M059J (cell line): Measurements from ENCODE around the gene VIM. TPM values are rescaled to one million over a fixed set of nuclear protein-coding genes. Genes with fewer than 3 reads are reported as not detected.
"Not testable (repeated sequence)": the region's sequence is repeated elsewhere in the genome, so short reads cannot be mapped to it uniquely, and the experiment has no call there.

Experiments
- DNase-seq: peaks from one replicate; pipeline ENCODE4 v3.0.0-alpha.2; 2012; ENCODE audit warnings: low read depth
- total RNA-seq: library from RNA; depleted of rRNA; stranded (reverse); fragments of >200 nt; shearing (Covaris generic); gene quantifications from 2 replicates; pipeline ENCODE4 v1.2.3, GENCODE V29; 2014; rRNA removed

Gene VIM
- total RNA-seq, 1 experiment from 2014 or later, result 3,150 TPM

DNA sequence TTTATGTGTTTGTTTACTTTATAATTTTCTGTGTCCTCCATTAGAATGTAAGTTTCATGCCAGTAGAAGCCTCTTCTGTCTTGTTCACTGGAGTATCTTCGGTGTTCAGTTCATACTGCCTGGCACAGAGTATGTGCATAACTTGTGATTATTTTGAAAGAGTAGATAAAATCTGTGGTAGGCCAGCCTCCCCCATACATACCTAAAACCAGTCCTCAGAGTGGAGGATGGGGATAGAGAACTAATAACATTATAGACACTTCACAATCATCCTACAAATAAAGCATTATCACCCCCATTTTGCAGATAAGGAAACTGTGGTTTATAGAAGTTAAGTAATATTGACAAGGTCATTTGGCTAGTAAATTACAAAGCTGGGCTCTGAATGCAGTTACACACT is 28.0 kb downstream of the VIM start:
- DNase-seq, result no peak

DNA sequence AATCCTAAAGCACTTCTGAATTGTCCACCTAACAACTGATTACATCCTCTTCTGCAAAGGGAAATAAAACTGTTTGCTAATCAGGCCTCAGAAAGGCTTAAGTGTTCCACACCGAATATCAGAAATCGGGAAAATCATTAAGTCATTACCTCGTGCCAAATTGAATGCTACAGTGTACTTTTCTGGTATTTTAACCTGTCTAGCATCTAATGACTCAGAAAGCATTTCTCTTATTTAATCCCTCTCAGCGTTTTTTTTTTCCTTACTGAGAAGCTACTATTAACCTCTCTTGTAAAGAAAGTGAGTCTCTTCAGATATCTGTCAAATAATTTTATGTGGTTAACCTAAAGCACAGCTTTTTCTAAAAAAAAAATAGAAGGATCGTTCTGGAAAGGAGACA is 28.6 kb downstream of the VIM start:
- peak; percentile 4 for DNase-seq

DNA sequence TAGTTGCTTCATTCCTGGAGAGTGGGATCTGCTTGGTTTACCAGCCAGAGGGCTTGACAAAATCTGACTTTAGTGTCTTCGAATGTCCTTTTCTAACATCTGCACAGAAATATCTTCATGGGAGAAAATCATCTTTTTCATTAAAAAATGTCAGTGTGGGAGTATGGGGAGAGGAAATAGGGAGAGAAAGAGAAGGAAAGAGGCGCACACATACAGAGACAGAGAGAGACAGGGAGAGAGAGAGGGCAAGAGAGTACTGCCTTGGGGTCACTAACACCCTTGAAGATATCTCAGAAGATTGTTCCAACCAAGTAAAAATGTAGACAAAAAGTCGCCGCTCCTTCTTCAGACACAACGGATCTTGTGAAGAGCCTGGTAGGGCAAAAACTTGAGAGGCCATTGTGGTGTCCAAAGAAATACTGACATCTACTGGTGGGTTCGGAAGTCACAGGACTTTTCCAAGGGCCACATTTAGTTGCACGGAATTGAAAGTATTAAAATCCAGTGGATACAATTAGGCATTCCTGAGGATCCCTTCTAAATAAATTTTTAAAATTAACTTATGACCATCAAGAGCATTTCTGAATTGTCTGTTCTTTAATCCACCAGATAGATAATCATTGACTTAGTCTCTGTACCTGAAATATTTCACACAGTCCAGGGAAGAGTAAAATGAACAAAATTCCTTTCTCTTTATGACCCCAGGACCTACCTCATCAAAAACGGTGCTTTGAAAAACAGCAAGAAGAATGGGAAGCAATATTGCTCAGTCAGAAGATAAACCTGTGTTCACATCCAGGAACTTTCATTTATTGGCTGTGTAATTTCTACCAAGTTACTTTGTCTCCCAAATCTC is 29.7 kb downstream of the VIM start:
- DNase-seq, result peak; percentile 58

DNA sequence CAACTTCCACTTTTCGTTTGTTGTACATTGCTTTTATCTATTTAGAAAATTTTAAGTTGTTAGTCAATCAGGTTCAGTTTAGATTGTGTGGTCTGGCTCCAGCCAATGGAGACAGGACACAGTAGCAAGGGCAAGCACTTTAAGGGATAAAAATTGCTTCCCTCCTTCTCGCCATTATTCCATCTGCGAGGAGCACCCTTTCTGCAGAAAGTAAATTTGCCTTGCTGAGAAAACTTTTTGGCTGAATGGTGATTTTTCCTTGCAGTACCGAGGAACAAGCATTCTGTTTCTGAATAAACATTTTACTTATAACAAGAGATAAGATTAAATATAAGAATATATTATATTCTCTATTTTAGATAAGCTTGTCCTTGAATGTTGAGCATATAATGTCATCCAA is 34.5 kb downstream of the VIM start:
- DNase-seq, result no peak

DNA sequence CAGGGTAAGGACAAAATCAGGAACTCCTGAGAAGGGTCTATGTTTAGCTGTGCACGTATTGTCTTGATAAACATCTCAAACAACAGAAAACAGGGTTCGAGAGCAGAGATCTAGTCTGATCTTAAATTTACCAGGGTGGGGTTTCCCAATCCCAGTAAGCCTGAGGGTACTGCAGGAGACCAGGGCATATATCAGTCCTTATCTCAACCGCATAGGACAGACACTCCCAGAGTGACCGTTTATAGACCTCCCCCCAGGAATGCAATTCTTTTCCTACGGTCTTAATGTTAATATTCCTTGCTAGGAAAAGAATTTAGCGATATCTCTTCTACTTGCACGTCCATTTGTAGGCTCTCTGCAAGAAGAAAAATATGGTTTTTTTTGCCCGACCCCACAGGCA is 35.5 kb downstream of the VIM start:
- DNase-seq, result no peak

DNA sequence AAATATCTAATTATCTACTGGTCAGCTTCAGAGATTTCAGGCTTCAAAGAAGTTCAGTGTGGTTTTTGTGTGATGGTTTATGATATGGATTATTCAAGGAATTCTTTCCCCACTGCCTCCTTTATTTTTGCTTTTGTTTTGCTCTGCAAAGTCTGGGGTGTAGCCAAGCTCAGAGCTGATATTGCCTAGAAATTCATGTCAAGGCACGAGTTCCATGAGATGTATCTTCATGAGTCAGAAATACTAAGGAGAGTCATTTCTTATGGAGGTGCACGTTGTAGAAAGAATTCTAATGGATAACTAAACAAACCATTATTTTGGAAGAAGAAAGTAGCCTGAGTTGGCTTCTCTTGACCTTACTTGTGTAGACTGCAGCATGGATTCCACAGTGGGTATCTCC is 37.4 kb downstream of the VIM start:
- no peak for DNase-seq

DNA sequence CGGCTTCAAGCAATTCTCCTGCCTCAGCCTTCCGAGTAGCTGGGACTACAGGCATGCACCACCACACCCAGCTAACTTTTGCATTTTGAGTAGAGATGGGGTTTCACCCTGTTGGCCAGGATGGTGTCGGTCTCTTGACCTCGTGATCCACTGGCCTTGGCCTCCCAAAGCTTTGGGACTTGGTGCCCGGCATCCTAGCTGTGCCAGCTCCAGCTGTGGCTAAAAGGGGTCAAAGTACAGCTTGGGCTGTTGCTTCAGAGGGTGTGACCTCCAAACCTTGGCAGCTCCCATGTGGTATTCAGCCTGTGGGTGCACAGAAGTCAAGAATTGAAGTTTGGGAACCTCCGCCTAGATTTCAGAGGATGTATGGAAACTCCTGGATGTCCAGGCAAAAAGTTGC is 38.5 kb downstream of the VIM start:
- DNase-seq, result not testable (repeated sequence)

DNA sequence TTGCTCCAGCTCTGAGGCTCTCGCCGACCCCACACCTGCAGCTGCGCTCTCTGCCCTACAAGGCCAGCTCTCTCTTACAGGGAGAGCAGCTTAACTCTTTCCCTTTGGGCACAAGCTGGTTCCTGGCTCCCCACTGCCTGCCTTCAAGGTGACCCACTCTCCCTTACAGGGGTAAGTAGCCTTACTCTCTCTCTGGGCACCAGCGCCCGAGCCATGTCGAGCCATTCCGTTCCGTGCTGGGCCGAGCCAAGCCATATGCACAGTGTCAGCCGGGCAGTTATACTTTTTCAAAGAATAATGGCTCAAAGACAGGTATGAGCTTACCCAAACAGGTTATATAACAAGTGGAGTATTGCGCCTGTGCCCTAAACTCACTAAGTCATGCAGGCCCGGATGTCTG is 44.6 kb downstream of the VIM start:
- no peak for DNase-seq

DNA sequence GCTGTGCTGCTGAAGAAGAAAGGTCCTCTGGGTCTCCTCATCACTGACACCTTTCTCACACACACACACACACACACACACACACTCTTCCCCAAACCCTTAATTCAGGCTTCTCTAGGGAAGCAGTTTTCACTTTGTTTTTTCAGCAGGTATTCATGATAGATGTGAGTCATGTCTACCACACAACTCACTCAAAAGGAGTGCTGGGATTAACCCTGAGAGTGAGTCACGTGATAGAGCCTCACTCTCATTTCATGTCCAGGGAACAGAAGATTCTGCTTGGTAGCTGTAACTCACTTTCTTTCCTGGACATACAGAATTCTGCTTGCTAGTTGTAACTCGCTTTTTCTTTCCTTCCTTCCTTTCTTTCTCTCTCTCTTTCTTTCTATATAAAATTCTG is 45.4 kb downstream of the VIM start:
- peak; percentile 75 for DNase-seq

DNA sequence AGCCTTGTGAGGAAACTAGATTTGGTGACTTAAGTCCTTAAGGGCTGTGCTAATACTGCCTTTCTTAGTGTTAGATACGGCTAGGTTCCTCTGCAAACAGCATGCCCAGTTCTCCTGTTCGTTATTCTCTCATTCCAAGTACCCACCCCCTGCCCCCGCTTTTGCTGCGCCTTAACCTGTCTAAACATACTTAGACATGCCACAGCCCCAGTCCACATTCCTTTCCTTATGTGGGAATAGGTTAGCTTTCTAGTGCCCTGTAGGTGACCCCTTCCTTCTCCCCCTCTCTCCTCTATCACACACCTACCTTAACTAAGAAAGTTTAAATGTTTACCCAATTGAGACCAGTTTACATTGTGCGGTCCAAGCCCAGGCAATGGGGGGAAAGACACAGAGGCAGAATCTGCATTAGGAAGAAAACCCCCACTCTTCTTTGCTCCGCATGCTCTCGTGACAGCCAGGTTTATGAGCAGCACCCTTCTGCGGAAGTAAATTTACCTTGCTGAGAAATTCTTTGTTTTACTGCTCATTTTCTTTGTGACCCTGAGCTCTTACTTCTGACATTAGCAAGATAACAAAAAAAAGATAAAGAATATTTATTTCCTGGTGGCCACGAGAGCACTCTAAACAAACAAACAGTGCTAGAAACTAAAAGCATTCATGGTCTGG is 48.8 kb downstream of the VIM start:
- no peak for DNase-seq

DNA sequence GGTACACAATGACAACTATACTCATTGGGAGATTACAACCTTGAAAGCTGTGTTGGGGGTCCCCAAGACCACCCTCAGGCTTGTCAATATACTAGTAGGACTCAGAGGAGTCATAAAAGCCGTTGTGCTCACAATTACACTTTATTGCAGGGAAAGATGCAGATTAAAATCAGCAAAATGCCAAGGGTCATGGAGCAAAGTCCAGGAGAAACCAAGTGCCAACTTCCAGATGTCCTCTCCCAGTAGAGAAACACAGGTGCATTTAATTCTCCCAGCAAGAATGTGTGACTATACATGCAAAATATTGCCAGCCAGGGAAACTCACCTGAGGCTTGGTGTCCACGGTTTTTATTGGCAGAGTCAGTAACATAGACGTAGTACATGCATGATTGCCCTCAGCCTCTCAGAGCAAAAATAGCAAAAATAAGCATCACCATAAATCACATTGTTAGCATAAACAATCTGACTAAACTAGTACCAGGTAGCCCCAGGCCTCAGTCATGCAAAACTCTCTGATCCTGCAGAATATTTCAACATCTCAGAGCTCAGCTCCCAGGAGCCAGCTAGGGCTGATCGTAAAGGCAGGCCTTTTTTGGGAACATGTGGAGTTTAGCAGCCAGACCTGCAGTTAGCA is 50.7 kb downstream of the VIM start:
- DNase-seq, result peak; percentile 48

DNA sequence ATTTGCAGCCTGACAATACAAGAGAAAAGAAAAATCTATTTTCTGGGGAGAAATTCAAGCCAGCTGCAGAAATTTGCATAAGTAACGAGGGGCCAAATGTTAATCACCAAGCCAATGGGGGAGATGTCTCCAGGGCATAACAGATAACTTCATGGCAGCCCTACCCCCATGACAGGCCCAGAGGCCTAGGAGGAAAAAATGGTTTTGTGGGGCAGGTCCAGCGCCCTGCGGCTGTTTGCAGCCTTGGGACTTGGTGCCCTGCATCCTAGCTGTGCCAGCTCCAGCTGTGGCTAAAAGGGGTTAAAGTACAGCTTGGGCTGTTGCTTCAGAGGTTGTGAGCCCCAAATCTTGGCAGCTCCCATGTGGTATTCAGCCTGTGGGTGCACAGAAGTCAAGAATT is 54.3 kb downstream of the VIM start:
- no peak for DNase-seq

DNA sequence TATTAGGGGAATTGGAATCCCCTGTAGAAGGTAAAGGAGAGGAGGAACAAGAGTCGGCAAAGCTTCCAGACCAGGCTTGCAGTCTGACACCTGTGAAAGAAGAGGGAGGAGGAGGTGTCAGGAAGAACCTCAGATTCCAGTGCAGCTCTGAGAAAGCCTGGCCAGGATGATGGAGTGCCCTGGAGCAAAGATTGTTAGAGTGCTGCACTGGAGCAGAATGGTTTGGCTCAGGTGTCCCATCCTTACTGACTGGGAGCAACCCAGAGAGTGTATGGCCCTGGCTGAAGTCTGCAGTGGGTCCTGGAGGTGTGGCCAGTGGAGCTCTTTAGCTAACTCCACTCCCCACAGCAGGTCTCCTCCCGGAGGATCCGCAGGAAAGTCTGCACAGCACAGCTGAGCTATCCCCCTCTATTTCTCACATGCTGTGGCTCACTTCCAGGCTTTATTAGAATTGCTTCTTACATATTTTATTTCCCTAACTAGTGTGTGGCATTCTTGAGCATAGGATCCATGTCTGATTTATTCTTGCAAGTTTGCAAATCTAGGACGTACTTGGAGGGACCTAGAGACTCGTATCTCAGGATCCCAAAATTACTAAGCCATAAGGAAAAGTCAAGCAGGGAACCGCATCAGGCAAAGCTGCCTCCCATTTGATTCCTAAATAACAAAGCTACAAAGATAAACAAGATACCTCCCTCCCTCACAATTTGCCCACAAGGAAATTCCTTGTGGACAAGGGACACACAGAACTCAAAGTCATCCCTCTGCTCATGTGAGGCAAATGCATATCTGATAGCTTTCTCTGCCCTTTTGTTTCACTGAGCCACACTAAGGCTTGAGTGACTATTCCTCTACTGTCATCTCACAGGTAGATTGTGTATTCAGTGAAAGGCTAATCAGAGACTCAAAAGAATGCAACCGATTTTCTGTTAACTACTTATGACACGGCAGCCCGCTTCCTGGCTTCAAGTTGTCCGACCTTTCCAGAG is 58.8 kb downstream of the VIM start:
- DNase-seq, result no peak

Other genes starting within 250 kb of the VIM start
- 0.27 and 2.0 TPM in 2 replicates for gene CUBN, start 98.4 kb upstream of the VIM start, total RNA-seq
- 2.6 and 3.3 TPM in 2 replicates for gene TRDMT1, start 26.6 kb upstream of the VIM start, total RNA-seq
- gene ST8SIA6, start 226.4 kb downstream of the VIM start, total RNA-seq, result 0.10 TPM in 1 of 2 replicates, not detected in the other